Astrocyte of the cerebellum (primary cell): ENCODE measurements around the gene RGL2.
"Not testable (repeated sequence)": the region's sequence is repeated elsewhere in the genome, so short reads cannot be mapped to it uniquely, and the experiment has no call there.

Experiments used
- DNase-seq: peaks from one replicate; pipeline ENCODE4 v3.0.0-alpha.2; 2011; ENCODE audit warnings: low read depth
- H3K4me3 ChIP-seq: 2 replicates; pipeline ENCODE4 v1.5.1; 2011; ENCODE audit warnings: mild to moderate bottlenecking, low read depth, low read length, moderate library complexity
- in situ Hi-C: cut with HindIII; loops from 2 replicates; pipeline ENCODE4 v1.10.0; 2017; ENCODE audit warnings: low sequenced_read_pairs
- TF ChIP-seq, protein P1 (sequence below): IDR thresholded peaks from 2 replicates; pipeline ENCODE4 v1.5.1; 2012; ENCODE audit warnings: low read length, low read depth, moderate library complexity, mild to moderate bottlenecking; ENCODE audit errors: missing control alignments

Gene RGL2

DNA sequence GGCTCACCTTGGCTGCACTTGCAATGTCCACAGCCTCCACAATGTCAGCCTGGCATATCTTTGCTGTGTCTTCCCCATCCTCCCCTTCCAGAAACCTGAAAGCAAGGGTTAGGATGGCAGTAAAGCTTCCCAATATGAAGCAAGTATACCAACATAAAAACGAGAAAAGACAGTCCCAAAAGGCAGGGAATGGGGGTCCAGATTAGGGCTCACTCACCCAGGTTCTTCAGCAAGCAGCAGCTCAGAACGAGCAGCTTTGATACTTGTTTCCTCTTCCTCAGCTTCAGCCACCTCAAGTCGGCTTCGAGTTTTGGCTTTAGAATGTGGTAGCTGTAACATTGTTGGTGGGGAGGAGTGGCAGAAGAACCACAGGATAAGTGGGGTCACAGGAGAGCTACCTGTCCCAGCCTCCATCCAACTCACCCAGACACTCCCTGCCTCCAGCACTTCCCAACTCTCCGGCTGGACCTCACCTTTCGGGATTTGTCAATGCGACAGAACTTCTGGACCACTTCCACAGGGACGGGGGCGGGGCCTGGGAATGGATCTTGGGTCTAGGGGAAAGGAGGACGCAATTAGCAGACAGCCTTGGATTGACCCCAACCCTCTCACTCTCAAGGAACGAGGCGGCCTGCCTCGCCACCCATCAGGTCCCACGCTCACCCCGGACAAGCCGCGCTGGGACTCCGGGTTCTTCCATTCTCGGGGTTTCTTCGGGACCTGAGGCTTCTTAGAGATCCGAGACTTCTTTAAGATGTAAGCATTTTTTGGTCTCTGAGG, 10.4 kb downstream of the RGL2 start:
- no peak for DNase-seq
- peak overlapping the region; percentile 72 for H3K4me3 ChIP-seq
- in situ Hi-C loops, result no loop called here
- TF ChIP-seq, protein P1, sequence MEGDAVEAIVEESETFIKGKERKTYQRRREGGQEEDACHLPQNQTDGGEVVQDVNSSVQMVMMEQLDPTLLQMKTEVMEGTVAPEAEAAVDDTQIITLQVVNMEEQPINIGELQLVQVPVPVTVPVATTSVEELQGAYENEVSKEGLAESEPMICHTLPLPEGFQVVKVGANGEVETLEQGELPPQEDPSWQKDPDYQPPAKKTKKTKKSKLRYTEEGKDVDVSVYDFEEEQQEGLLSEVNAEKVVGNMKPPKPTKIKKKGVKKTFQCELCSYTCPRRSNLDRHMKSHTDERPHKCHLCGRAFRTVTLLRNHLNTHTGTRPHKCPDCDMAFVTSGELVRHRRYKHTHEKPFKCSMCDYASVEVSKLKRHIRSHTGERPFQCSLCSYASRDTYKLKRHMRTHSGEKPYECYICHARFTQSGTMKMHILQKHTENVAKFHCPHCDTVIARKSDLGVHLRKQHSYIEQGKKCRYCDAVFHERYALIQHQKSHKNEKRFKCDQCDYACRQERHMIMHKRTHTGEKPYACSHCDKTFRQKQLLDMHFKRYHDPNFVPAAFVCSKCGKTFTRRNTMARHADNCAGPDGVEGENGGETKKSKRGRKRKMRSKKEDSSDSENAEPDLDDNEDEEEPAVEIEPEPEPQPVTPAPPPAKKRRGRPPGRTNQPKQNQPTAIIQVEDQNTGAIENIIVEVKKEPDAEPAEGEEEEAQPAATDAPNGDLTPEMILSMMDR, result no peak

DNA sequence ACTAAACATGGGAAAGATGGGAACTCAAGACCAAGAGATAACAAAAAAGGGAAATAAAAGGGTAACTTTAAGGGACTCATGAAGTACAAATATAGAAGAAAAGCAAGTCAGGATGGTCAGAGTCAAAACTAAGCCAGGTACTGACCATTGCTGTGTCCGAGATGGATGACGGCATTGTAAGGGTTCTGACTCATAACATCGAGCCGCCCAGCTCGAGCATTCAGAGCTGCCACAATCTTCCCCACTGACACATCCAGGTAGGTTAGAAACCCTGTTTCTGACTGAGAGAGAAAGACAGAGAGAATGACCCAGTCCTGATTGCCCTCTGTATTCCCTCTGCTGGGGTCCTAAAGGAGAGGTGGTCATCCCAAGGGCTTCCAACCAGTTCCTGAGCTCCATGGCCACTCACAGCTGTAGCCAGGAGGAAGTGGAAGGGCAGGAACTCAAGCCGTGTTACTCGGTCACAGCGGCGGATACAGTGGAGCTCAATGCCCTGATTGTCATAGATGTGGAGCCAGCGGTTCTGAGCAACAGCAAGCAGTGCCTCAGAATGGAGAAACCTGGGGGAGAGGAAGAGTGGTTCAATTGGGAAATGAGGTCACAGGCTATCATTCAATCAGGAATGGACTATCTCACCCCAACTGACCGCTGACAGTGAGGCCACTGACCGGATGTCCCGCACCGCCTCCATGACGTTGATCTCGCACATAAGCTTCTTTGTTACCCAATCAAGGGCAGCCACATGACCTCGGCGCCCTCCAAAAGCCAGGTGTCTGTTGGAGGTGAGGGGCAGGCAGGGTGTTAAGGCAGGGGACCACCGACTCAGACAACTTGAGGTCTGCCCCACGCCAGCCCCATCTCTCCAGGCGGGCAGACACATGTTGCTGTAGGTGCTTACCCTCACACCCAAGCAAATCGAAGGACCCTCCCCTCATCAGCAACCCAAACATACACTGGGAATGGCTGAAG, 11.5 kb downstream of the RGL2 start:
- in situ Hi-C loops, result no loop called here
- no peak overlapping the region for H3K4me3 ChIP-seq
- TF ChIP-seq, protein P1, result no peak
- no peak for DNase-seq

DNA sequence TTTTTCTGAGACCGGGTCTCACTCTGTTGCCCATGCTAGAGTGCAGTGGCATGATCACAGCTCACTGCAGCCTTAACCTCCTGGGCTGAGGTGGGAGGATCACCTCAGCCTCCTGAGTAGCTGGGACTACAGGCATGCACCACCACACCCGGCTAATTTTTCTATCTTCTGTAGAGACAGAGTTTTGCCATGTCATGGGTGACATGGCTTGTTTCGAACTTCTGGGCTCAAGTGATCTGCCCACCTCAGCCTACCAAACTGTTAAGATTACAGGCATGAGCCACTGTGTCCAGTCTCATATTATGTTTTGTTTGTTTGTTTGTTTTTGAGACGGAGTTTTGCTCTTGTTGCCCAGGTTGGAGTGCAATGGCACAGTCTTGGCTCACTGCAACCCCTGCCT, 13.5 kb downstream of the RGL2 start:
- in situ Hi-C loops, DNase-seq, H3K4me3 ChIP-seq: not testable (repeated sequence)

DNA sequence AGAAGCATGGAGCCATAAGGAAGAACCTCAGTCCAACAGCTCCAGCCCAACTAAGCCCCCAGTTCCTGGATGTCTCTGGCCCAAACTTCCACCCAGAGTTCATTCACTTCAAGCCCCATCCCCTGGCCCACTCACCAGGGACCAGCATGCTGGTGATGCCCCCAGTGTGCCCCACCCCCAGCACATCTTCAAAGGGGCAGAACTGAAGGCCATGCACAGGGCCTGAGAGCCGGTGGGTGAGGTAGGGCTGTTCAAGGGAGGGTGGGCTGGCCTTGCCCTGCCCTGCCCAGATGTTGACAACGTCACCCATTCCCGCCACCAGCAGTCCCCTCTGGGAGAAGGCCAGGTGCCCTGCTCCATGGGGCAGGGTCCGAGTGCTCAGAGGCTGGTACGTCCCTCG, 18.2 kb downstream of the RGL2 start:
- no peak overlapping the region for H3K4me3 ChIP-seq
- no peak for DNase-seq
- TF ChIP-seq, protein P1, result no peak
- in situ Hi-C loops, result no loop called here

DNA sequence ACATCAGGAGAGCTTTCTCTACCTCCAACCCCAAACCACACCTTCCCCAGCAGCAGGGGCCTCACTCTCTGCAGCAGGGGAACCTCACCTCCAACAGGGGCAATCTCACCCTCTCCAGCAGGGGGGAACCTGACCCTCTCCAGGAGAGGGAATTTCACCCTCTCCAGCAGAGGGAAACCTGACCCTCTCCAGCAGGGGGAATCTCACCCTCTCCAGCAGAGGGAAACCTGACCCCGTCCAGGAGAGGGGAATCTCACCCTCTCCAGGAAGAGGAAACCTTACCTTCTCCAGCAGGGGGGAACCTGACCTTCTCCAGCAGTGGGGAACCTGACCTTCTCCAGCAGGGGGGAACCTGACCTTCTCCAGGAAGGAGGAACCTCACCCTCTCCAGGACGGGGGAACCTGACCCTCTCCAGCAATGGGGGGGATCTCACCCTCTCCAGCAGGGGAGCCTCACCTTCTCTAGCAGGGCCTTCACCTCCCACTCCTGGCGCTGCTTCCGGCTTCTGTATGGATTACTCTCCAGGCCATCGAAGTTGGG, 18.7 kb downstream of the RGL2 start:
- no peak overlapping the region for H3K4me3 ChIP-seq
- in situ Hi-C loops, result no loop called here
- TF ChIP-seq, protein P1, result peak; percentile 68

DNA sequence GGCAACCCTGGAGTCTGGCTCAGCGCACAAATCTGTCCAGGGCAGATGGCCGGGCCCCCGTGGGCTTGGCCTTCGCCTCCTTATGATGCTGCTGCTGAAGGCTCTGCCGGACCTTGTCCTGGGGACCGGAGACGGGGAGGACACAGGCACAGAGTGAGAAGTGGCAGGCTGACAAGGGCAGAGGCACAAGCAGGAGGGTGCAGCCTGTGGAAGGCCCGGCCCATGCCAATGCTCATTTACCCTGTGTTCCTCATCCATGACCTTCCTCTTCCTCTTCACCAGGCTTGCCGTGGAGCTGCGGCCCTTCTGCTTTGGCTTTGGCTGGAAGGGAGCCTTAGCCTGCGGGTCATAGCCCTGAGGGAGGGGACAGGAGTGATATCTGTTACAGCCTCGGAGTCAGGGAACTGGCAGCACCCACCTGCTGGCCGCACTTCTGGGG, 19.5 kb downstream of the RGL2 start:
- TF ChIP-seq, protein P1, result no peak
- in situ Hi-C loops, result no loop called here
- H3K4me3 ChIP-seq, result no peak overlapping the region
- no peak for DNase-seq

More for the DNA sequence above, 18.7 kb downstream of the RGL2 start:
- no peak for DNase-seq
